NCI-H2107 treated with DMSO at 0.1 percent for 48 hours (cell line): ENCODE data around the gene NEDD8.

Source experiments
- DNase-seq: peaks from one replicate; lab custom pipeline; 2025; ENCODE audit not compliant: unreplicated experiment; lab: John Stamatoyannopoulos, UW

The NEDD8 gene

DNA sequence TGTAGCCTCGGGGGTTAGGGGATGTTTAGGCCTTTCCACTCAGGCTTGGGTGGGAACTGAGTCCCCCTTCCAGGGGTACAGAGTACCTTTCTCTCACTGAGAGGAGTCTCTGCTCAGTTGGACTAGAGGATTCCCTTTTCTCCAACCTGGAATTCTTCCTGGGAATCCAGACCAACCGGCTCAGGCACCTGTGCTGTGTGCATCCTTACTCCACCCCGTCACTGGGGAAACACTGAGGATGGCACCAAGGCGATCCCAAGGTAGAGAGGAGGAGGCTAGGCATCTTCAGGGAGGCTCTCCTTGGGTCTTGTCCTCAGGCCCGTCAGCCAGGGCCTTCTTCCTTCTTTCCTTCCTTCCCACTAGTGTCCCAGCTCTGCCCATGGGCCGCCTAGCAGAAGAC, 31.7 kb upstream of the NEDD8 start:
- no peak for DNase-seq

- no peak for DNase-seq
Measured at GRCh38 chr14:24262821-24263733, 30.9 kb upstream of the NEDD8 start, which contains the start of gene TGM1. Gene TGM1 (minus strand): TSS chr14:24263177. CDS start chr14:24262352, 825 bp downstream.

- DNase-seq = no peak
Measured at GRCh38 chr14:24261969-24262327, 29.8 kb upstream of the NEDD8 start.

DNA sequence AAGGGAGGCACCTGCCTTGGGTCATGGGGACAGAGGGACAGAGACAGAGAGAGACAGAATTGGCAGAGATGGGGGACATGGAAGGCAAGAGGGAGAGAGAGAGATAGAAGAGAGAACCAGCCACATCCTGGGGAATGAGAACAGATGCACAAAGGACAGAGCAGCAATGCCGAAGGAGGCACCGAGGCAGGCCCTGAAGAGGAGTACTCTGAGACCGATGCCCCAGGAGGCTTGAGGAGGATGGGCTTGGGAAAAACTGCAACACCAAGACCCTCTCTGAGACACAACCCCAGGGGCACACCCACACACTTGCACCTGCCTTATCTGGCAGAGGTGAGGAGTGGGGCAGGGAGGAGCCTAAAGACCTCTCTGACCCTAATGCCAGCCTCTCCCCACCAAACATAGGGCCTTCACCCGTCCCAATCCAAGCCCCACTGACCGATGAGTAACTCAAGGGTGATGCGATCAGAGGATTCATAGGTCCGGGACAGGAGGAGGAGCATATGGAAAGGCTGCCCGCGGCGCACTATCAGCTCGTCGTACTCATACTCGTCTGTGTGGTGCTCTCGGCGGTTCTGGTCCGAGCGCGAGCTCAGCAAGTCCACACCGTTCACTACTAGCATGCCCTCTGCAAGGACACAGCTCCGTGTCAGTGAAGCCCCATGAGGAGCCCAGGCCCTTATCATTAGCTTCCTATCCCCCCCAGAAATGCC, 29.2 kb upstream of the NEDD8 start:
- DNase-seq = no peak

DNA sequence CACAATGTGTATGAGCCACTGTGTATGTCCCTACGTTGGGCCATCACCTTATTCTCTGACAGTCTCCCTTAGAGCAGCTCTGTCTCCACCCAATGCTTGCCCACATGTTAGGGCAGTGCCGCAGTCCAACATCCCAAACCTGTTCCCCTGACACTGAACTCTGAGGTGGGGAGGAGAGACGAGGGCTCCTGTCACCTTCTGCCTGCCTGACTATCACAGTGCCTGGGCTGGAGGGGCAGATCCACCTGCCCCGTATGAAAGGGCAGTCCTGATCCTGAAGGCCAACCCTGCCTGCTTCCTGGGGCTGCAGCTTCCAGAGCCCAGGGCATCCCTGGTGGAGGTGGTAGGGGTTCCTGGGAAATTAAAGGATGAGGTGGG, 28.6 kb upstream of the NEDD8 start:
- no peak for DNase-seq

- DNase-seq = no peak
Measured at GRCh38 chr14:24260026-24260779, 28.0 kb upstream of the NEDD8 start.

DNA sequence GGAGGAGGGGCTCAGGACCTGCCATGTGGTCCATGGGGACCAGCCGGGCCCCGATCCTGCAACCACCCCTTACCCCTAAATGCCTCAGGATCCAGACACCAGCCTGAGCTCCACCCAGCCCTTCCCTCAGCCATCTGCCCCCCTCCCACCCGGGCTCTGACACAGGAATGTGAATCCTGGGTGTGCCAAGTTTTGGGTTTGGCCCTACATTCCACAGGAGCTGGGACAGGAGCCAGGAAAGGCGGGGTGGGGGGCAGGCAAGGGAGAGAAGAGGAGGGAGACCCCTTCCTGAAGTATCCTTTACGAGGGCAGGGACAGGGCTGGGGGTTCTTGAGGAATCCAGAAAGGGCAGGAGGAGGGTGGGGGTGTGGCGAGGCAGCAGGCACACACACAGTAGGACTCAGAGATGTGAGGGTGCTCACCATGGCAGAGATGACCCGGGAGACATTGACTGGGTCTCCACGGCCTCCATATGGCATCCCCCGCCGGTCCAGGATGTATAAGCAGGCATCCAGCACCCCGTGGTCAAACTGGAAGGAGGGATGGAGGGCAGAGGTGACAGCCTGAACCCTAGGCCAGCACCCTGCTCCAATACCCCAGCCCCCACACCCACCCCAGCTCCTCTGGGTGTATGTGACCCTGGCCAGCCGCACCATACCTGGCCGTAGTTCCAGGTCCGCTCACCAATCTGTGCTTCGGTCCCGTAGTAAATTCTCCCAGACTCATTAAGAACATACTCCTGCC, 27.3 kb upstream of the NEDD8 start:
- no peak for DNase-seq

DNA sequence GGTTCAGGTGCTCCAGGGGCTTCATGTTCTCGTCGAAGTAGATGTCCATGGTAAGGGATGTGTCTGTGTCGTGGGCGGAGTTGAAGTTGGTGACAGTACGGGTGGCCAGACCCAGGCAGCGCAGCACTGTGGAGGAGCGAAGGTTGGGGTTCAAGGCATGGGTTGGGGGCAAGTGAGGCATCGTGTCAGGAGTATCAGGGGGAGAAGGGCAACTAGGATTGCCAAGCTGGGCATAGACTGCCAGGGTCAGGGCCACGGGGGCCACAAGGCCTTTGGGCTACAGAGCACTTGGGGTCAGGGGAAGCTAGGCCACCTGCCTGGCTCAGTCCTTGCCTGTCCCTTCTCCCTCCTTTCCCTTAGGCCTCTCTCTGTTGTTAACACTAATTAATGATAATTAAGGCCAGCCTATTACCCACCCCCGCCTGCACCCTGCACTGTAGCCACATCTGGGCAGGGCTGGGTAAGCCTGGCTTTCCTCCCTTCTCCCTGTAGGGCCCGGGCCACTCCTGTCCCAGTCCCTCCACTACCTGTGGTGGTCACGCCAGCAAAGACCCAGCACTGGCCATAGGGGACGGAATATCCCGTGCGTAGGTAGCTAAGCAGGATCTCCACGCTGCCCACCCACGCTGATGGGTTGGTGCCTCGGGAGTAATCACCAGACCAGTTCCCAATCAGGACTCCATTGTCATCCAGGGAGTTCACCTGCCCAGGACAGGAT, 26.5 kb upstream of the NEDD8 start:
- no peak for DNase-seq

DNA sequence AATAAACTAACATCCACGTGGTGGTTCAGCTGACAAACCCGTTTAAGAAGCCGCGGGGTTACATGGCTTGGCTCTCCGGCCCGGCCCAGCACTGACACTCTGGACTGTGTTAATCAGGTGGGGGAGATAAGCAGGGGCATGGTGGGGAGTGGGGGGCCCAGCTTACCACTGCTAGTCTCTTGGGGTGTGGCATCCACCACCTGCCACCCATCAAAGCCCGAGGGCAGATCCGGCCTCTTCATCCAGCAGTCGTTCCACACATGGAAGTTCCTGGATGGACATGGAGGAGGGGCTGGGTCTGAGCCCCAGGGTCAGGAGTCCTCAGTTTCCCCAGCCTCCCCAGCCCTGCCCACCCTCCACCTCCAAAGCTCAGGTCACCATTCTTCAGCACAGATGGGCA, 26.0 kb upstream of the NEDD8 start:
- no peak for DNase-seq

DNA sequence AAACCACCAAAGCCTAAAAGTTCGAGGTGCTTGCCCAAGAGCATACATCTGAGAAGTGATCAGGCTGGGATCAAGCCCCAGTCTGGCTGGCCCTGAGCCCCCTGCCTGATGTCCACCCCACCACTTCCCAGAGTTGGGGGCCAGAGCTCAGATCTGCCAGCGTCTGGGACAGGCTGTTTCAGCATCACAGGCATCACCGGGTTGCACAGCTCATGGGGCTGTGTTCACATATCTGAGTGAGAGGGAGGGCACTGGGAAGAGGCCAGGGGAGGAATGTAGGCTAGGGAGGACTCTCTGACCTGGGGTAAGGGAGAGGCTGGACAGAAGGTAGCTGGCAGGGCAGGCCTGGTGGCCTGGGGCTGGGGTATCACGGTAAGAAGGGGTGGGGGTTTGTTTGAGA, 24.8 kb upstream of the NEDD8 start:
- no peak for DNase-seq

GRCh38 chr14:24255931-24256711, 24.0 kb upstream of the NEDD8 start:
- no peak for DNase-seq

DNA sequence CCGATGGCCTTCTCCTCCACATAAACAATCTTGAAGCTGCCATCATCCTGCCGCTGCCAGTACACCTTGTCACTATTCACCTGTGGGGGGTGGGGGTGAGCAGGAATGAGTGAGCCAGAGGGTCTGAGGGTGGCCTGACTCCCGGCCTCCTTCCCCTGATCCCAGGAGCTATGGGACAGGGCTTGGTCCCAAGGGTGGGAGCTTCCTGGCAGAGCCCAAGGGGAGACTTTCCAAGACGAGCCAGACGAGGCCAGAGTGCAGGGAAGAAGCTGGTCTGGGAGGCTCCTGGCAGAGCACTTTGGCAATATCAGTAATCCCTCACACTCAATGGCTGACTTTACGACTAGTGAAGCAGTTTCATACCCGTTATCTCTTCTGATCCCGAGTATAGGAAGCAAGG, 23.3 kb upstream of the NEDD8 start:
- no peak for DNase-seq

- DNase-seq = no peak
Measured at GRCh38 chr14:24254630-24255392, 22.6 kb upstream of the NEDD8 start.

DNA sequence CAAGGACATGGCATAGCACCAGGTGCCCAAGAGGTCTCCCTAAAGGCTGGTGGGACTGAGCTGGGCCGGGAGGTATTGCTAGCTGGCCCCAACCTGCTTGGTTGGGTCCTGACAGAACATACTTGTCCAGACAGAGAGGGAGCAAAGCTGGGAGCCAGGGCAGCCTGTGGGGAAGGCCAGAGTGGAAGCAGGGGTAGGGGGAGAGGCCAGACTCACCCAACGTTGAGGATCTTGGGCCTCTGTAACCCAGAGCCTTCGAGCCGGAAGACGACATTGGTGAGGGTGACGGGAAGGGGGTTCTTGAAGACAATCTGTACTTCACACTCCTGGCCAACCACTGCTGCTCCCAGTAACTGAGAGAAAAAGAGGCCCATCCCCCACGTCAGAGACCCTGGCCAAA, 21.8 kb upstream of the NEDD8 start:
- DNase-seq = no peak

GRCh38 chr14:24252289-24253124, 20.3 kb upstream of the NEDD8 start:
- no peak for DNase-seq

- DNase-seq = no peak
Measured at GRCh38 chr14:24251880-24252288, 19.7 kb upstream of the NEDD8 start.

- DNase-seq = no peak
Measured at GRCh38 chr14:24250354-24250753, 18.2 kb upstream of the NEDD8 start.
